ENCODE measurements around the gene UBE2D3.
"Not testable (repeated sequence)": the region's sequence is repeated elsewhere in the genome, so short reads cannot be mapped to it uniquely, and the experiment has no call there.

The UBE2D3 gene

DNA sequence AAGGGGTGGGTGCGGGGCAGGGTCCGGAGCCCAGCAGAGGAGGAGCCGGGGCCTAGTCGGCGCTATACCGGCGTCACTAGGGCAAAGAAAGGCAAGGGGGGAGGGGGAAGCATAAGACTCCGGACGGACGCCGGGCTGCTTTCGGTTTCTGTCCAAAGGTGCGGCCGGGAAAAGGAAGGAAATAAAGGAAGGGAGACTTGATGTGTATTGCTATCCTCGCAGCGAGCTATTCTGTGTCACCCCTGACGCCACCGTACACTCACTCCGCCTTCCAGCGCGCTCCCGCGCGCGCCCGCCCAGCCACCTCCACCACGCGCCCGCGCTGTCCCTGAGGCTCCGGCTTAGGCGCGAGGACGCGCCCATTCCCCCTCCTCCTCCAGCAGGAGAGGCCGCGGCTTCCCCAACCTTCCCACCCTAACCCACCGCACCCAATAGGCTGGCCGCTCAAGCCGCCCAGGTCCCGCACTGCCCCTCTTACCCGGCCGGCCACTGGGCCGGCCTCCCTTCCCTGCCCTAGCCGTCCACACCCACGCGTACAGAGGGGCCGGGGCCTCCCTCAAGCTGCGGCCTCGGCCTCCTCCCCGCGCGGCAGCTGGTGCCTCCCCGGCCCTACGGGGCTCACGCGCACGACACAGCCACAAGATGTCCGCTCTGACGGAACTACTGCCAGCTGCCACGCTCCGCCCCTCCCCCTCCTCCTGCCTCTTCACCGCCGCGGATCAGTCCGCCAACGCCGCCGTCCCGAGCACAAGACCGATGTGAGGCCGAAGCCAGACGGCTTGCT lies at the start of gene UBE2D3:
TSS of gene UBE2D3 (minus strand) at position 662 of the 784 bp plus-strand sequence. CDS start 1,043 bp downstream, outside the sequence.
- peak; percentile 97 for DNase-seq

DNA sequence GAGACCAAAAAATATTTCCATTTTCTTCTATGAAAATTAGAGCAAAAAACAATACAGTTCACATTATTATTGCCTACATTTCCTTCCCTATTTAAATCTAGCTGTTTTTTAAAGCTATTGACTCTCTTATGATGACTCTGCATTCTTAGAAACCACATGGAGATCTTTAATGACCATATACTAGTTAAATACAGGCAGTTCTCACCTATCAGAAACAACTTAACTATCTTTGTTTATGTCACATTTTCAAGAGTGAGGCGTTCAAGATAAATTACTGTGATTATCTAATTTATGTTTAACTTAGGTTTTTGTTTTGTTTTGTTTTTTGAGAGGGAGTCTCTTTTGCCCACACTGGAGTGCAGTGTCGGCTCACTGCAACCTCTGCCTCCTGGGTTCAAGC lies 44.4 kb upstream of the UBE2D3 start:
- DNase-seq: no peak

DNA sequence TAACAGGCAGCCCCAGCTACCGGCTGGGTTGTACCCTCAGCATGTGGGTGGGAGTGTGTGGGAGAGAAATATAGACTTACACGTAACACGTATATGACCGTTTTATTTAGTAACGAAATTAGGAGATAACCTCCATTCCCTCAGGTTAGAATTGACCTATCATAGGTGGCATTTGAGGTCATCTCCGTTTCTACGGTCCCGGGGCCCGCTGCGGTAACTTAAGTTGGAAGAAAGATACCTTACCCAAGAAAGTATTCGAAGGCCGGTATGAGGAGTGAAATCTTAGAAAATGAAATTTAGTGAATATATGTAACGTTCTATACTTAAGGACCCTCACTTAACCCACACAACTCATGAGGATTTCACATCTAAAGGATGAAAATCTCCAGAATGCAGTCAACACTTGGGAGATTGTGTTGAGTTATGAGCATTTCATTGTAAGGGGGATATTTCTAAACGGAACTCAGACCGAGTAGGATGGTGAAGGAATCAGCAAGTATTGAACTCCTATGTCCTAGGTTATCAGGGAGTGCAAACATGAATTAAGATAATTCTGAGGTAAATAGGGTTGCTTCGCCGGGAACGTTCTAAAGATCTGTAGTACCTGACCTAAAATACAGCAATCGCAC lies 42.3 kb upstream of the UBE2D3 start:
- no peak for DNase-seq

DNA sequence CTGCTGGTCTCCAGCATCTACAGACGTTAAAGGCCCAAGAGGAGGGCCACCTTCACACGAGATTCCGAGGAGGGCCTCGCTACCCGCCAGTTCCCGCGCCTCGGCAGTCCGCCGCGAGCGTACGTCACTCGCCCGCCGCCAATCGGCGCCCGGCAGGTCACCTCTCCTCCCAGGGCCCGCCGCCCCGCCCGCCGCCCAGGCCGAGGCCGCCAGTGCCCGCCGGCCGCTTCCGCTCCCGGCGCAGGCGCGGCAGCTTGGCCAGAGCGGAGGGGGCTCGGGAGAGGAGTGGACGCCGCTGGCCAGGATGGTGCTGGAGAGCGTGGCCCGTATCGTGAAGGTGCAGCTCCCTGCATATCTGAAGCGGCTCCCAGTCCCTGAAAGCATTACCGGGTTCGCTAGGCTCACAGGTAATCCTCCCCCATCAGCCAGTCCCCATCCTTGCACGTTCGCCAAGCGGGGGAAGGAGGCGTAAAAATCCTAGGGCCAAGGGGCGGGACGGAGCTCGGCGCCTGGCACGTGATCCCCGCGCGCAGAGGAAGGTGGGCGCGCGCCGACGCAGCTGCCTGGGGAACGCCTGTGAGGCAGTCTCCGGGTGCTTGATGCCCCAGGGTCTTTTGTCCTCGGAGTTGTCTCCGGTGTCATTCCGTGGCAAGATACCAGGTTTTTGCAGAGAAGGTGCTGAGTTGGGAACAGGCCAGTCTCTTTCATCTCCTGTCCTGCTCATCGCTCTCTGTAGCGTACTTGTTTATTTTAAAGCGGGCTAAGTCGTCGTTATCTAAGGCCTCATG lies 41.6 kb upstream of the UBE2D3 start, which contains the start of gene CISD2:
TSS of gene CISD2 (plus strand) at position 212 of the 788 bp plus-strand sequence. CDS start at position 305, 93 bp downstream.
- peak; percentile 96 for DNase-seq

DNA sequence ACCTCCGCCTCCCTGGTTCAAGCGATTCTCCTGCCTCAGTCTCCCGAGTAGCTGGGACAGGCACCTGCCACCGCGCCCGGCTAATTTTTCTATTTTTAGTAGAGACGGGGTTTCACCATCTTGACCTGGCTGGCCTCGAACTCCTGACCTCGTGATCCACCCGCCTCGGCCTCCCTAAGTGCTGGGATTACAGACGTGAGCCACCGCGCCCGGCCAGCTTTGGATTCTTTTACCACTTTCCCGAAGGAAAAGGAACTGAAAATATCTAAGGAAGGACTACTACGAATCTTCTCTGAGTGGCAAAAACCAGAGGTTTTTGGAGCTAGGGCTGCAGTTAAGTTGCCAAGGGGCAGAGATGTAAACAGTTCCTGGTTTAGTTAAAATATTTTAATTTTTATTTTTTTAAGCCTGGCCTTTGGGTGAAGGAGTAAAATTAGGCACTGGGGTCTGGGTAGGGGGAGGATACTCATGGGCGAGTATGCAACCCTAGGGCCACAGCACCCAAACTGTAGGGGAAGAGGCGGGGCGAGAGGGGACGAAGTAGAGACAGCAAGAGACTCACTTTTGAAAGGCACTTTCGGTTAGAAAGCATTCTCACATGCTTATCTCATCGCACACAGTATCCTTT lies 40.9 kb upstream of the UBE2D3 start:
- peak; percentile 75 for DNase-seq

DNA sequence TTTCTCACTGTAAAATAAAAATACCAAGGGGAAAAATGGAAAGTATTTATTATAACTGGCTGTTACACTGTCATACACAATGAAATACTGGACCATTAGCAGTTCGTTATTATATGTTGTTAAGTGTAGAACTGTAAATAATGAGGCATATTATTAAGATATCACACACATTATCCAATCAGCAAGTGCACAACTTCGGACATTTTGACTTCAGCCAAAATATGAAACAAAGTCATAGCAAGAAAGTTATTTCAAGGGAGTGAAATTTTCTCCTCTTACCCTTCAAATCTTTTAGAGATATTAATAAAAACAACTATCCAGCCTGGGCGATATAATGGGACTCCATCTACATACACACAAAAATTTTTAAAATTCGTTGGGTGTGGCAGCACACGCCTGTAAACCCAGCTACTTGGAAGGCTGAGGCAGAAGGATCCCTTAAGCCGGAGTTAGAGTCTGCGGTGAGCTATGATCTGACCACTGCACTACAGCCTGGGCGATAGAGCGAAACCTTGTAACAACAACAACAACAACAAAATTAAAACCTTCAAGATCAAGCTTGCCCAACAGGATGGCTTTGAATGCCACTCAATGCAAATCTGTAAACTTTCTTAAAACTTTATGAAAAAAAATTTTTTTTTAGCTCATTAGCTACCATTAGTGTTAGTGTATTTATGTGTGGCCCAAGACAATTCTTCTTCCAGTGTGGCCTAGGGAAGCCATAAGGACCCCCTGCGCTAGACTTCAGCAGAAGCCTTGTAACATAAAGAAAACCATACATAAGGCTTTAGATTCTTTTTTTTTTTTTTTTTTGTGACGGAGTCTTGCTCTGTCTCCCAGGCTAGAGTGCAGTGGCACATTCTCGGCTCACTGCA lies 40.2 kb upstream of the UBE2D3 start:
- no peak for DNase-seq

DNA sequence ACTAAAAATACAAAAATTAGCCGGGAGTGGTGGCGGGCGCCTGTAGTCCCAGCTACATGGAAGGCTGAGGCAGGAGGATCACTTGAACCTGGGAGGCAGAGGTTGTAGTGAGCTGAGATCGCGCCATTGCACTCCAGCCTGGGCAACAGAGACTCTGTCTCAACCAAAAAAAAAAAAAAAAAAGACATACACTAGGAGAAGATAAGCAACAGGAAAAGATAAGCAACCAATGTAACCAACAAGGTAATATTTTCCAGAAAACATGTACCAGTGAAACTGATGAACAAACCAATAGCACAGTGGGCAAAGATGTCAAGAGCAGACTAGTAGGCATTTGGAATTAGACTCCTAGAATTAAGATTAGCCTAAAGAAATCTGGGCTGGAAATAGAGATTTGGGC lies 38.0 kb upstream of the UBE2D3 start:
- DNase-seq: not testable (repeated sequence)

DNA sequence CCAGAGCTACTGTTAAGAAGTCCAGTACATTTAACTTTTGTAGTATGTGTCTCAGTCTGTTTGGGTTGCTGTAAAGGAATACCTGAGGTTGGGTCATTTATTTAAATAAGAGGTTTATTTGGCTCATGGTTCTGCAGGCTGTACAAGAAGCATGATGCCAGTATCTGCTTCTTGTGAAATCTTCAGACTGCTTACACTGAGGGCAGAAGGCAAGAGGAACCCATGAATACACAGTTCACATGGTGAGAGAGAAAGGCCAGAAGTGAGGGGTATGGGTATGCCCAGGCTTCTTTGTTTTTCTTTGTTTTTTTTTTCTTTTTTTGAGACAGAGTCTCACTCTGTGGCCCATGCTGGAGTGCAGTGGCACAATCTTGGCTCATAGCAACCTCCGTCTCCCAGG lies 35.4 kb upstream of the UBE2D3 start:
- no peak for DNase-seq

DNA sequence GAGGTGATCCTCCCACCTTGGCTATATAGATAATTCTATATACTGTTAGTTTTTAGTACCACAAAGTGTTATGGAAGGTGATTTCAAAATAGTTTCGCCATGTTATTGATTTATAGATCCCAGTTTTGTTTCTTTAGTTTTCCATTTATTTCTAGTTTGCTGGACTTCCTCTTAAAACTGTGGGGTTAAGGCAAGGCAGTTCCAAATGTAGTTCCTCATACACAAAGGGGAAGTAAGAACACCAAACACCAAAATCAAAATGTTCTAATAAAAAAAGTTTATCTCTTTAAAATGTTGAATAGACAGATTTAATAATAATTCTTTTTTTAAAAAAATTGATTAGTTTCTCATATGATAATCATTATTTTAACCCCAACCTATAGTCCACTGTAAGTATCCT lies 34.7 kb upstream of the UBE2D3 start:
- no peak for DNase-seq

DNA sequence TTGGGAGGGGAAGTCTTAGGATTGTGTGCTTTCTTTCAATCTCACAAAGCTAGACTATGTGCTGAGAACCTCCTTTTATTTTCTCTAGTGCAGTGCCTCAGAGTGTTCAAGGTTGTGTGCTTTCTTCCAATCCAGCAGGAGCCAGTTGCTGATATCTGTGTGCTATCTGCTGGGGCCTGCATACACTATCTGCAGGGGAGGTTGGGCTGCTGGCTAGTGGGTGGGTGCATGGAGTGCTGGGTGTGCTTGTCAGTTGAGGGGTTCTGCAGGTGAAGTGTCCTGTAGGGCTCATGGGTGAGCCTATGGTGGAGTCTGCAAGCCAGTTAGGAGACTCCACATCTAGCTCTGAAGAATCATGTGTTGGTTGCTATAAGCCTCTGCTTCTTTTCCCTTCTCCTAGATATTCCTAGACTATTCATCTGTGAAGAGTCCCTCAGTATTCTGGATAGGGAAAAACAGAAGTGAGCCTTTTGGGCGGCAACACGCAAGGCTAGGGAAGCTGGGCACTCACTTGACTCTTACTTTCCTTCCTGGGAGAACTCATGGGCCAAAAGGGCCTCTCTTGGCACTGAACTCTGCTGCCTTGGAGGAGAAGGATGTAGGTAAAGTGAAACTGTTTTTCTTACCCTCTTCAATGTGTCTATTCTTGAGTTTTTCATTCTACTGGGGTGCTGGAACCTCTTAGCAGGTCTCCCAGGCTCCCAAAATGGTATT lies 33.4 kb upstream of the UBE2D3 start:
- no peak for DNase-seq

DNA sequence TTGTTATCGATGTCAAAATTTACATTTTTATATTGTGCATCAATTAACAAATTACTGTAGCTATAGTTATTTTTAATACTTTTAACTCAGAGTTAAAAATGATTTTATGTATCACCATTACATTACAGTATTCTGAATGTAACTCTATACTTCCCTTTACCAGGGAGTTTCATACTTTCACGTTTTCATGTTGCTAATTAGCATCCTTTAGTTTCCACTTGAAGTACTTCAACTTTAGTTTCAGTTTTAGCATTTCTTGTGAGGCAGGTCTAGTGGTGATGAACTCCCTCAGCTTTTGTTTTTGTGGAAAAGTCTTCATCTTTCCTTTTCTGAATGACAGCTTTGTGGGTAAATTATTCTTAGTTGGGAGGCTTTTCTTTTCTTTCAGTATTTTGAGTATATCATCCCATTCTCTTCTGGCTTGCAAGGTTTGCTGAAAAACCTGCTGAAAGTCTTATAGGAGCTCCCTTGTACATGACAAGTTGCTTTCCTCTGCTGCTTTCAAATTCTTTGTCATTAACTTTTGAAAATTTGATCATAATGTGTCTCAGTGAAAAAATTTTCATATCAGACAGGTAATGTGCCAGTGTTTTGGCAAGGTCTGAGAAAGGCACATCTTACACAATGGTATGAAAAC lies 31.6 kb upstream of the UBE2D3 start:
- DNase-seq: no peak

DNA sequence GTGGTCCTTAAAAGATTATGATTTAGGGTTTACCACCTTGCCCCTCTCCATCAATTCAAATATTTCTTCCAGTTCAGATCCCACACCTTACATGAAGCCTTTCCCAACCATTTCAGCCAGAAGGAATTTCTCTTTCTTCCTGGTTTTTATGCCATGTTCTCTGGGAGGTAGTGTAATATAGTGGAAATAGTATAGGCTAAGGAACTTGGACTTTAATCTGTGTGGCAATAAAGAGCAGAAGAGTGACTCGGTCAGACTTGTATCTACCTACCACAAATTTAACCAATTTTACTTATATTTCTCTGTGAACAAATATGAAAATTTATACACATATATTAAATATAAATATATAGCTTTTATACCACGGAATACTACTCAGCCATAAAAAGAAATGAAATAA lies 23.0 kb upstream of the UBE2D3 start:
- DNase-seq: no peak

DNA sequence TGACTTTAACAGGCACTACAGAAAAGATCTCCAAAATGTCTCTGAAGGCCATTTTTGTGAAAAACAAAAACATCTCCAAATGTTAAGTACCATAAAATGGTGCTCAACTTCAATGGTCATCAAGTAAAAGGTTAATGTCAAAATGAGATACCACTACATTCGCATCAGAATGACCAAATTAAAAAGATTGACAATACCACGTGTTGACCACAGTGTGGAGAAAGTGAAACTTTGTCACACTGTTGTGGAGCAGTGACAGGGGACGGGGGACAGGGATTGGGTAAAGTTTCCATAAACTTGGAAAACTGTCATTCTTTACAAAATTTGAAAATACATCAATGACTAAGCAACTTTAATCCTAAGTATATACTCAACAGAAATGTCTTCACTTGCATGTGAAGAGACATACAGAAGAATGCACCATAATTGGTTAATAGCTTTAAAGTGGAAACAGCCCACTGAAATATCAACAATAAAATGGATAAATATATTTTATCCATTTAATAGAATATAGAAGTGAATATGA lies 22.3 kb upstream of the UBE2D3 start:
- no peak for DNase-seq

DNA sequence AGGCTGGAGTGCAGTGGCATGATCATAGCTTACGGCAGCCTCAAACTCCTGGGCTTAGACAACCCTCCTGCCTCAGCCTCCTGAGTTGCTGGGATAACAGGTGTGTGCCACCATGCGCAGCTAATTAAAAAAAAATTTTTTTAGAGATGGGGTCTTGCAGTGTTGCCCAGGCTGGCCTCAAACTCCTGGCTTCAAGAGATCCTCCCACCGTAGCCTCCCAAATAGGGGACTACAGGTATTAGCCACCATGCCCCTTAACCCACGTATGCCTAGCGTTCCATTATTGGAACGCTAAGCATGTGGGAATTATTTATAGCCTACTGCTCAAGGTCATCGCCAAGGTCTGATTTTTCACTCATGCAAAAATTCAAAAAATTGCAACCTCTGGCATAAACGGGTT lies 20.3 kb upstream of the UBE2D3 start:
- DNase-seq: no peak

DNA sequence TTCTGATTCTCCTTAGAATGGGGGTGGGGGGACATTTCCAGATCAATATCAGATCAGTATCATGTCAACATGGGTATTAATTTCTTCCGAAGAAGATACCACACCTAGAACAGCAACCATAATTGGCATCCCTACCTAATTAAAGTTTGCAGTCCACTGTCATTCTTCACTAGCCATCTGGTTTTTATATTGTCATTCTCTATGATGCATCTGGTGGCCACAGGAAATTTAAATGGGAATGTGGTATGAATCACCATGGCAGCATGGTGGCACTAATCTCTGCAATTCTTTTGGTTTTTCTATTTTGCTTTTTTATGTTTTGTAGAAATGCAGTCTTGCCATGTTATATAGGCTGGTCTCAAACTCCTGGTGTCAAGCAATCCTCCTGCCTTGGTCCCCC lies 16.6 kb upstream of the UBE2D3 start:
- no peak for DNase-seq

DNA sequence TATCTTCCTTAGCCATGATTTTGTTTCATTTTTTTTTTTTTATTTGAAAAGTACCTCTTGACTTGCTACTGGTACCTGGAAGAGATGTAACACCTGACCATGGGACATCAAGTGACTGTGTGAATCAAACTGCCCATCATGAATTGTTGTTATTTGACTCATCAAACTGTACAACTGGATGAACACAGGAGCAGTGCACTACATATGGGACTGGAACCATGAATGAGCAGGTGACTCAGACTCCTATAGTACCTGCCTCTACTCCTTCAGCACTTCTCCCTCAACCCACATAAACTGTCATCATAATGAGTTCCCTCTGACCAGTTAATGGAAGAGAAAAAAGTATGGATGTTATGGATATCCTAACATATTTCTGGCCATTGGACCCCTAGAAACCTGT lies 15.9 kb upstream of the UBE2D3 start:
- DNase-seq: no peak

DNA sequence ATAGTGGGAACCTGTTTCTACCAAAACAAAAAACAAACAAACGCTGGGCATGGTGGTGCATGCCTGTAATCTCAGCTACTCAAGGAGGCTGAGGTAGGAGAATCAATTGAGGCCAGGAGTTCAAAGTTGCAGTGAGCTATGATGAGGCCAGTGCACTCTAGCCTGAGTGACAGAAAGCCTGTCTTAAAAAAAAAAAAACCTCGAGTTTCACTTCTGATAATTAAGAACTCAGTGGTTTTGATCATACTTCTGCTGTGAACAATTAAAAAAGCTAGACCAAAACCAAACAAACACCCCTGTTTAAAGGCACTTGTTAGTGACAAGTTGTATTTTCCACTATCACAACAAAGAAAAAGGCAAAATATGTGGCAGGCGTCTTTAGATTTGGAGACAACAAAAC lies 15.0 kb upstream of the UBE2D3 start:
- DNase-seq: no peak

DNA sequence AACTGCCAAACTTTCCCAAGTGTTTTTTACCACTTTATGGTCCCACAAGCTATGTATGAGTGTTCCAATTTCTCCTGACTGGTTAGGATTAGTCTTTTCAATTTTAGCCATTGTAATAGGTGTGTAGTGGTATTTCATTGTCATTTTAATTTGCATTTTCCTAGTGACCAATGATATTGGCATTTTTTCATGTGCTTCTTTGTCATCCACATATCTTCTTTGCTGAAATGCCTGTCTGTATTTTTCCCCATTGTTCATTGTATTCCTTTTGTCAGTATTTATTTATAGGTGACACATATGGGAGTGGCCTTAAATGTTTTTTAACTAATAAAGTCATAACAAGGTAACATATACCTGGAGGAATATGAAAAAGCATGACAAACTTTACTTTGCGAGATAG lies 9.2 kb upstream of the UBE2D3 start:
- DNase-seq: no peak

DNA sequence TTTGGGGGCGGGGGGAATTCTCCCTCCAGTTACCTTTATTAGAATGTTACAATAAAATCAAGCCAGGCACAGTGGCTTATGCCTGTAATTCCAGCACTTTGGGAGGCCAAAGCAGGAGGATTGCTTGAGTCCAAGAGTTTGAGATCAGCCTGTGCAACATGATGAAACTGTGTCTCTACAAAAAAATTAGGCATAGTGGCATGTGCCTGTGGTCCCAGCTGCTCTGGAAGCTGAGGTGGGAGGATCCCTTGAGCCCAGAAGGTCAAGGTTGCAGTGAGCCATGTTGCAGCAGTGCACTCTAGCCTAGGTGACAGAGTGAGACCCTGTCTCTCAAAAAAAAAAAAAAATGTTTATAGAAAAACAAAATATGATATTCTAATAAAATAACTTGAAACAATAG lies 5.3 kb upstream of the UBE2D3 start:
- no peak for DNase-seq

DNA sequence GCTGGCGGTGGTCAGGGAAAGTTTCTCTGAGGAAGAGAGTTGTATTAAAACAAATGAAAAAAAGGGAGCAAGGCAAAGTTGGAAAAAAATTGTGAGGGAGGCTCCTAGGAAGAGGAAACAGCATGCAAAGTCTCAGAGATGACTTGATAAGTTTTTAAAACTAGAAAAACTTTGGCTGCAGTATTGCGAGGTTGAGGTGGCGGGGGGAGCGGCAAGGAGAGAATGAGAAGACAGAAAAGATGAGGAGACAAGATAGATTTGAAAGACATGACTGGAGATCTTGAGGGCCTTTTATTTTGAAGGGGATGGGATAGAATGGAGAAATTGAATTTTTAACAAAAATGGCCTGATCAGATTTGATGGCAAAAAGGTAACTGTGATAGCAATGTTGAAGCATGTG lies 4.8 kb upstream of the UBE2D3 start:
- DNase-seq: no peak

DNA sequence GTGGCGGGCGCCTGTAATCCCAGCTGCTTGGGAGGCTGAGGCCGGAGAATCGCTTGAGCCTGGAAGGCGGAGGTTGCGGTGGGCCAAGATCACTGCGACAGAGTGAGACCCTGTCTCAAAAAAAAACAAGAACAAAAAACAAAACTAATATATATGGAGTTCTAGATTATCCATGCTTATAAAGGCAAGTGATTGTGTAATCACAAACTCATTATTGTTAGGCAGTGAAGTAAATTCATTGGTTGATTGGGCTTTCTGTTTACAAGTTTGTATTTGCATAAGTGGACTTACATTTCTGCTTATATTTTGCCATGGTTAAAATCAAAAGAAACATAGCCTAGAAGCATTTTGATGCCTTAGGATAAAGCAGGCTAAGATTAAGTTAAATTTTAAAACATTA lies 2.5 kb upstream of the UBE2D3 start:
- DNase-seq: no peak

Measured in activated CD8-positive, alpha-beta memory T cell treated with anti-CD3 and anti-CD28 coated beads for 24 hours (primary cell).